Motor neuron (in vitro differentiated cells): ENCODE data around the gene FARP1. TPM values are rescaled to one million over a fixed set of nuclear protein-coding genes. Genes with fewer than 3 reads are reported as not detected.

Source experiments
- ATAC-seq, 8 experiments: fragments of 200-7000 bp; cut with Tn5 transposase; replicated peaks in 6 of 8; 2 replicates each; pipeline ENCODE4 v1.8.0; 2021; ENCODE audit warnings: mild to moderate bottlenecking in 8 of 8, moderate library complexity in 8 of 8
- H3K27ac ChIP-seq, 2 donors: fragments of 250-450 bp; sonication (Bioruptor Pico); 2 replicates each; pipeline ENCODE4 v1.9.0; 2021; ENCODE audit warnings: antibody characterized with exemption in 2 of 2, mild to moderate bottlenecking in 2 of 2, moderate library complexity in 1 of 2
- H3K4me1 ChIP-seq, 2 donors: fragments of 250-450 bp; sonication (Bioruptor Pico); replicated peaks in 1 of 2; 2 replicates each; pipeline ENCODE4 v1.6.1; 2021; ENCODE audit warnings: antibody characterized with exemption in 2 of 2, mild to moderate bottlenecking in 2 of 2, moderate library complexity in 1 of 2
- H3K4me3 ChIP-seq, 5 donors: fragments of 250-450 bp; sonication (Bioruptor Pico); 2 replicates each; pipeline ENCODE4 v1.9.0; 2021; ENCODE audit warnings: antibody characterized with exemption in 5 of 5, mild to moderate bottlenecking in 5 of 5, moderate library complexity in 4 of 5
- WGBS, 10 experiments: fragments of 450-650 bp; shearing (Covaris generic); methylation state at CpG; one replicate each; pipeline ENCODE4 v1.0.0; 2022; 5-methylcytosine and 5-hydroxymethylcytosine counted together
- in situ Hi-C, 9 experiments: fragments of 400-800 bp; cut with MboI; loops; one replicate each; pipeline ENCODE4 v1.15.0; 2021; ENCODE audit warnings: low sequenced_read_pairs in 9 of 9, low pct_unique_long_range_greater_than_20kb in 2 of 9; ENCODE audit not compliant: unreplicated experiment in 9 of 9
- total RNA-seq, 8 experiments: library from RNA; unstranded; fragments of 300-600 nt; gene quantifications; 2 replicates each; pipeline versions ENCODE4 v1.2.3 to v1.2.4, GENCODE V29; 2022

Gene FARP1
- total RNA-seq, 8 experiments from 2014 or later = 6.5 to 349 (median 25.6) TPM

- WGBS, 10 experiments = 75 to 95% (median 92%) methylated on average over 2 to 15 of the region's 16 CpGs; no CpG with 5 or more reads in 4 of the 10 experiments
- in situ Hi-C loops = loop anchor here in 3 of 9 experiments (10.0 to 25.0 kb wide), 2 partner anchors 216 to 587 kb away; no protein-coding TSS in a partner anchor
- no peak overlapping the region for H3K27ac ChIP-seq
- H3K4me3 ChIP-seq = no peak overlapping the region
- peaks cover 0 to 20% of the 10 kb centered on the region in 2 donors for H3K4me1 ChIP-seq
- ATAC-seq = no peak
Observed at GRCh38 chr13:98449273-98449672, 306.4 kb downstream of the FARP1 start.

GRCh38 chr13:98450026-98450425 is 307.1 kb downstream of the FARP1 start:
- in situ Hi-C loops = loop anchor here in 5 of 9 experiments (25.0 kb wide), 2 partner anchors 212 to 387 kb away; no protein-coding TSS in a partner anchor
- Histone ChIP-seq H3K4me1 (peaks cover 0 to 23% of the 10 kb centered on the region in 2 donors), H3K4me3 (no peak overlapping the region), H3K27ac (no peak overlapping the region)
- 0 to 86% (median 46%) methylated on average over 1 of the region's 1 CpG; no CpG with 5 or more reads in 6 of the 10 experiments for WGBS, 10 experiments
- ATAC-seq = no peak

- WGBS, 10 experiments = 52 to 88% (median 84%) methylated on average over 3 to 14 of the region's 14 CpGs; no CpG with 5 or more reads in 5 of the 10 experiments
- Histone ChIP-seq H3K4me3 (no peak overlapping the region), H3K27ac (no peak overlapping the region), H3K4me1 (peaks cover 0 to 21% of the 10 kb centered on the region in 2 donors)
- peak in 4 of 8 experiments; percentile 30 to 66 (median 38) for ATAC-seq
- in situ Hi-C loops = loop anchor here in 5 of 9 experiments (25.0 kb wide), 2 partner anchors 212 to 387 kb away; no protein-coding TSS in a partner anchor
Observed at GRCh38 chr13:98450539-98451111, 307.7 kb downstream of the FARP1 start.

- peak in 3 of 8 experiments; percentile 35 to 76 (median 46) for ATAC-seq
- in situ Hi-C loops = loop anchor here in 5 of 9 experiments (25.0 kb wide), 2 partner anchors 210 to 385 kb away; no protein-coding TSS in a partner anchor
Observed at GRCh38 chr13:98451676-98452470, 309.0 kb downstream of the FARP1 start.

GRCh38 chr13:98452851-98453843 is 310.3 kb downstream of the FARP1 start:
- in situ Hi-C loops = loop anchor here in 5 of 9 experiments (25.0 kb wide), 2 partner anchors 209 to 384 kb away; no protein-coding TSS in a partner anchor

More at GRCh38 chr13:98451676-98452470, 309.0 kb downstream of the FARP1 start:
- Histone ChIP-seq H3K4me3 (no peak overlapping the region), H3K27ac (no peak overlapping the region), H3K4me1 (peaks cover 4 to 27% of the 10 kb centered on the region in 2 donors)
- 25 to 95% (median 88%) methylated on average over 3 to 19 of the region's 23 CpGs for WGBS, 10 experiments

GRCh38 chr13:98454389-98454881 is 311.5 kb downstream of the FARP1 start:
- in situ Hi-C loops = loop anchor here in 5 of 9 experiments (25.0 kb wide), 2 partner anchors 208 to 383 kb away; no protein-coding TSS in a partner anchor
- ATAC-seq = peak in 4 of 8 experiments; percentile 11 to 80 (median 56)
- H3K4me1 ChIP-seq = peaks cover 4 to 31% of the 10 kb centered on the region in 2 donors
- H3K27ac ChIP-seq = no peak overlapping the region
- no peak overlapping the region for H3K4me3 ChIP-seq
- 0 to 97% (median 70%) methylated on average over 1 to 7 of the region's 7 CpGs for WGBS, 10 experiments

More at GRCh38 chr13:98452851-98453843, 310.3 kb downstream of the FARP1 start:
- no peak overlapping the region for H3K27ac ChIP-seq
- no peak for ATAC-seq
- H3K4me3 ChIP-seq = no peak overlapping the region
- peaks cover 4 to 28% of the 10 kb centered on the region in 2 donors for H3K4me1 ChIP-seq
- WGBS, 10 experiments = 37 to 100% (median 91%) methylated on average over 2 to 14 of the region's 15 CpGs

GRCh38 chr13:98456413-98456845 is 313.5 kb downstream of the FARP1 start:
- peaks cover 4 to 21% of the 10 kb centered on the region in 2 donors for H3K4me1 ChIP-seq
- peak in 5 of 8 experiments; percentile 36 to 91 (median 74) for ATAC-seq
- H3K4me3 ChIP-seq = no peak overlapping the region
- H3K27ac ChIP-seq = no peak overlapping the region
- in situ Hi-C loops = loop anchor here in 5 of 9 experiments (25.0 kb wide), 2 partner anchors 206 to 381 kb away; no protein-coding TSS in a partner anchor
- WGBS, 10 experiments = 60 to 100% (median 88%) methylated on average over 1 to 5 of the region's 6 CpGs; no CpG with 5 or more reads in 6 of the 10 experiments

- in situ Hi-C loops = loop anchor here in 5 of 9 experiments (25.0 kb wide), 2 partner anchors 205 to 380 kb away; no protein-coding TSS in a partner anchor
Observed at GRCh38 chr13:98457053-98457452, 314.2 kb downstream of the FARP1 start.

GRCh38 chr13:98458431-98458830 is 315.5 kb downstream of the FARP1 start:
- in situ Hi-C loops = loop anchor here in 5 of 9 experiments (25.0 kb wide), 2 partner anchors 204 to 379 kb away; no protein-coding TSS in a partner anchor
- 79 to 100% (median 93%) methylated on average over 1 to 4 of the region's 16 CpGs; no CpG with 5 or more reads in 4 of the 10 experiments for WGBS, 10 experiments
- no peak for ATAC-seq
- Histone ChIP-seq H3K4me1 (peaks cover 4 to 16% of the 10 kb centered on the region in 2 donors), H3K4me3 (no peak overlapping the region), H3K27ac (no peak overlapping the region)

More at GRCh38 chr13:98457053-98457452, 314.2 kb downstream of the FARP1 start:
- Histone ChIP-seq H3K4me1 (peaks cover 4 to 16% of the 10 kb centered on the region in 2 donors), H3K27ac (no peak overlapping the region), H3K4me3 (no peak overlapping the region)
- no peak for ATAC-seq
- 50 to 100% (median 91%) methylated on average over 1 to 7 of the region's 13 CpGs; no CpG with 5 or more reads in 4 of the 10 experiments for WGBS, 10 experiments

- WGBS, 10 experiments = 78 to 100% (median 93%) methylated on average over 1 to 4 of the region's 18 CpGs; no CpG with 5 or more reads in 5 of the 10 experiments
- Histone ChIP-seq H3K27ac (no peak overlapping the region), H3K4me3 (no peak overlapping the region), H3K4me1 (peaks cover 4 to 16% of the 10 kb centered on the region in 2 donors)
- ATAC-seq = no peak
- in situ Hi-C loops = loop anchor here in 5 of 9 experiments (25.0 kb wide), 2 partner anchors 203 to 378 kb away; no protein-coding TSS in a partner anchor
Observed at GRCh38 chr13:98459171-98459681, 316.3 kb downstream of the FARP1 start.

- WGBS, 10 experiments = 73 to 100% (median 100%) methylated on average over 1 to 5 of the region's 13 CpGs; no CpG with 5 or more reads in 3 of the 10 experiments
- H3K4me1 ChIP-seq = peaks cover 4 to 13% of the 10 kb centered on the region in 2 donors
- no peak overlapping the region for H3K4me3 ChIP-seq
- in situ Hi-C loops = loop anchor here in 5 of 9 experiments (25.0 kb wide), 2 partner anchors 202 to 377 kb away; no protein-coding TSS in a partner anchor
- no peak for ATAC-seq
- H3K27ac ChIP-seq = no peak overlapping the region
Observed at GRCh38 chr13:98459721-98460370, 317.0 kb downstream of the FARP1 start.
